ENCODE data around the gene PRKAA1.
"Not testable (repeated sequence)": the region's sequence is repeated elsewhere in the genome, so short reads cannot be mapped to it uniquely, and the experiment has no call there.

PRKAA1 gene

GRCh38 chr5:40779561-40779960 is 18.6 kb downstream of the PRKAA1 start:
- DNase-seq = no peak

GRCh38 chr5:40778133-40778532 is 20.0 kb downstream of the PRKAA1 start:
- DNase-seq = no peak

GRCh38 chr5:40776658-40776977 is 21.6 kb downstream of the PRKAA1 start:
- no peak for DNase-seq

- no peak for DNase-seq
Measured at GRCh38 chr5:40775846-40776657, 22.1 kb downstream of the PRKAA1 start.

GRCh38 chr5:40775085-40775845 is 22.9 kb downstream of the PRKAA1 start:
- no peak for DNase-seq

GRCh38 chr5:40774623-40775022 is 23.6 kb downstream of the PRKAA1 start:
- no peak for DNase-seq

- DNase-seq = no peak
Measured at GRCh38 chr5:40770764-40771163, 27.4 kb downstream of the PRKAA1 start.

GRCh38 chr5:40762705-40763104 is 35.5 kb downstream of the PRKAA1 start:
- DNase-seq = no peak

GRCh38 chr5:40757400-40757799 is 40.8 kb downstream of the PRKAA1 start:
- DNase-seq = no peak

- DNase-seq = peak; percentile 85
Measured at GRCh38 chr5:40755407-40756365, 42.5 kb downstream of the PRKAA1 start, which contains the start of gene TTC33. TTC33 (minus strand) TSS chr5:40755961; CDS start chr5:40747018, 8,943 bp downstream.

- peak; percentile 39 for DNase-seq
Measured at GRCh38 chr5:40755093-40755406, 43.1 kb downstream of the PRKAA1 start.

- peak; percentile 53 for DNase-seq
Measured at GRCh38 chr5:40754381-40755092, 43.6 kb downstream of the PRKAA1 start.

- no peak for DNase-seq
Measured at GRCh38 chr5:40746703-40747102, 51.5 kb downstream of the PRKAA1 start.

GRCh38 chr5:40743771-40744170 is 54.4 kb downstream of the PRKAA1 start:
- DNase-seq = no peak

GRCh38 chr5:40738502-40738901 is 59.7 kb downstream of the PRKAA1 start:
- DNase-seq = no peak

GRCh38 chr5:40736103-40736875 is 61.9 kb downstream of the PRKAA1 start:
- no peak for DNase-seq

GRCh38 chr5:40735609-40736008 is 62.6 kb downstream of the PRKAA1 start:
- DNase-seq = no peak

GRCh38 chr5:40734986-40735385 is 63.2 kb downstream of the PRKAA1 start:
- DNase-seq = no peak

- no peak for DNase-seq
Measured at GRCh38 chr5:40733879-40734563, 64.2 kb downstream of the PRKAA1 start.

GRCh38 chr5:40733434-40733833 is 64.7 kb downstream of the PRKAA1 start:
- DNase-seq = no peak

- DNase-seq = not testable (repeated sequence)
Measured at GRCh38 chr5:40722497-40722911, 75.7 kb downstream of the PRKAA1 start.

Data from DMS79 (cell line).